MM.1S (cell line): ENCODE results near the gene SDK1.

Experiments
- CTCF ChIP-seq: fragments of 300-600 bp; sonication (generic); IDR thresholded peaks from 2 replicates; pipeline ENCODE4 v1.5.1; 2016; ENCODE audit warnings: antibody characterized with exemption, low read length, mixed read lengths
- EZH2 ChIP-seq: fragments of 300-600 bp; sonication (generic); optimal IDR thresholded peaks from 2 replicates; pipeline ENCODE3; 2017; ENCODE audit warnings: low read depth, mild to moderate bottlenecking, antibody characterized with exemption, low read length, mixed read lengths
- EZH2phosphoT487 ChIP-seq: fragments of 300-600 bp; sonication (generic); IDR thresholded peaks from 2 replicates; pipeline ENCODE4 v1.6.1; 2018; ENCODE audit warnings: antibody characterized with exemption, low read length

GRCh38 chr7:3285652-3286051, 15.4 kb upstream of the SDK1 start:
- TF ChIP-seq CTCF (no peak), EZH2 (no peak), EZH2phosphoT487 (no peak)
